ENCODE data around the gene APOC1.
"Not testable (repeated sequence)": the region's sequence is repeated elsewhere in the genome, so short reads cannot be mapped to it uniquely, and the experiment has no call there.

APOC1 gene

DNA sequence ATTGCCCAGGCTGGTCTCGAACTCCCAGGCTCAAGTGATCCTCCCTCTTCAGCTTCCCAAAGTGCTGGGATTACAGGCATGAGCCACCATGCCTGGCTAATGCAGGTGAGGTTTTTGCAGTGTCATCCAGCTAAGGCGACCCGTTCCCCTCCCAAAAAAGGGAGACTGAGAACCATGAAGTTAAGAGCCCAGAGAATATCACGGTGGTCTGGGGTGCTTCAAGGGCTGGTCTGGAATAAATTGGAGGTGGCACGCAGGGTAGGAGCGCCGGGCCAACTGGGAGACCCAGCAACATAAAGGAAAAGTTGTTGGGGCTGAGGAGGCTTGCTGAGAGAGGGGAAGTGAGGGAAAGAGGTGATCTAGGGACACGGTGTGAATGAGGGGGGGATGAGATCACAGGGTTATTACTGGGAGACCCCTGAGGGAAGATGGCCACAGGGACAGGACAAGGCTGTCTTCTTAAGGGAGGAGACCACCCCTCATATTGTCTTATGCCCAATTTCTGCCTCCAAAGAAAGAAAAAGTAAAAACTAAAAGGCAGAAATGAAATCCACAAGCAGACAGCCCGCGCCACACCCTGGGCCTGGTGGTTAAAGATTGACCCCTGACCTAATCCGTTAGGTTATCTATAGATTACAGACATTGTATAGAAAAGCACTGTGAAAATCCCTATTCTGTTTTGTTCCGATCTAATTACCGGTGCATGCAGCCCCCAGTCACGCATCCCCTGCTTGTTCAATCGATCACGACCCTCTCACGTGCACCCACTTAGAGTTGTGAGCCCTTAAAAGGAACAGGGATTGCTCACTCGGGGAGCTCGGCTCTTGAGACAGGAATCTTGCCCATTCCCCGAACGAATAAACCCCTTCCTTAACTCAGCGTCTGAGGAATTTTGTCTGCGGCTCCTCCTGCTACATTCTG is 636 bp upstream of the APOC1 start:
- not testable (repeated sequence) for DNase-seq

DNA sequence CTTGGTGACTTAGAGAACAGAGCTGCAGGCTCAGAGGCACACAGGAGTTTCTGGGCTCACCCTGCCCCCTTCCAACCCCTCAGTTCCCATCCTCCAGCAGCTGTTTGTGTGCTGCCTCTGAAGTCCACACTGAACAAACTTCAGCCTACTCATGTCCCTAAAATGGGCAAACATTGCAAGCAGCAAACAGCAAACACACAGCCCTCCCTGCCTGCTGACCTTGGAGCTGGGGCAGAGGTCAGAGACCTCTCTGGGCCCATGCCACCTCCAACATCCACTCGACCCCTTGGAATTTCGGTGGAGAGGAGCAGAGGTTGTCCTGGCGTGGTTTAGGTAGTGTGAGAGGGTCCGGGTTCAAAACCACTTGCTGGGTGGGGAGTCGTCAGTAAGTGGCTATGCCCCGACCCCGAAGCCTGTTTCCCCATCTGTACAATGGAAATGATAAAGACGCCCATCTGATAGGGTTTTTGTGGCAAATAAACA is 9.9 kb downstream of the APOC1 start:
- DNase-seq: no peak

DNA sequence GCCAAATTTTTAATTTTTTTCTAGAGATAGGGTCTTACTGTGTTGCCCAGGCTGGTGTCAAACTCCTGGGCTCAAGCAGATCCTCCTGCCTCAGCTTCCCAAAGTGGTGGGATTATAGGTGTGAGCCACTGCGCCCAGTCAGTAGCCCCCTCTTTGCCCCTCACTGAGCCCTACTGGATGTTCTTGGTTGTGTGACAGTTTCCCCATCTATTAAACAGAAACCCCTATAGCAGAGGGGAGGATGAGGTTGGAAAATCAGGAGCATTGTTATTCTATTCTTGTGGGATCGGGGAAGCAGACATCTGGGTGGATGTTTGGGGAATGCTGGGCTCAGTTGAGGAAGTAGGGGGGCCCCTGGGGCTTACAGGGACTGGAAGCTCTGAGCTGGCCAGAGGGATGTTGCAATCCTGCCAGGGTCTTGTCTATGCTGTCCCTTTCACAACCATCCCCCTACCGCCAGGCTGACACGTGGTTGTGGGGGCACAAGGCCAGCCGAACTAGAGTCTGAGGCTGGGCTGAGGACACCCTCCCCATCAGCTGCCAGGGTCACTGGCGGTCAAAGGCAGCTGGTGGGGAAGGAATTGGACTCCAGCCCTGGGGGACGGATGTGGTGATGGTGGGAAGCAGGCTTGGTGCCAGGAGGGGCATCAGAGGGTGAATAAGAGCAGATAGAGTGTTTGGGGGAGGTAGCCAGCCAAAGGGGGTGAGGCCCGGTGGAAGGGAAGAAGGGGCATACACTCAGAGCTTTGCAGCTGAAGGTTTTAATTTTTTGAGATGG is 10.9 kb downstream of the APOC1 start:
- no peak for DNase-seq

DNA sequence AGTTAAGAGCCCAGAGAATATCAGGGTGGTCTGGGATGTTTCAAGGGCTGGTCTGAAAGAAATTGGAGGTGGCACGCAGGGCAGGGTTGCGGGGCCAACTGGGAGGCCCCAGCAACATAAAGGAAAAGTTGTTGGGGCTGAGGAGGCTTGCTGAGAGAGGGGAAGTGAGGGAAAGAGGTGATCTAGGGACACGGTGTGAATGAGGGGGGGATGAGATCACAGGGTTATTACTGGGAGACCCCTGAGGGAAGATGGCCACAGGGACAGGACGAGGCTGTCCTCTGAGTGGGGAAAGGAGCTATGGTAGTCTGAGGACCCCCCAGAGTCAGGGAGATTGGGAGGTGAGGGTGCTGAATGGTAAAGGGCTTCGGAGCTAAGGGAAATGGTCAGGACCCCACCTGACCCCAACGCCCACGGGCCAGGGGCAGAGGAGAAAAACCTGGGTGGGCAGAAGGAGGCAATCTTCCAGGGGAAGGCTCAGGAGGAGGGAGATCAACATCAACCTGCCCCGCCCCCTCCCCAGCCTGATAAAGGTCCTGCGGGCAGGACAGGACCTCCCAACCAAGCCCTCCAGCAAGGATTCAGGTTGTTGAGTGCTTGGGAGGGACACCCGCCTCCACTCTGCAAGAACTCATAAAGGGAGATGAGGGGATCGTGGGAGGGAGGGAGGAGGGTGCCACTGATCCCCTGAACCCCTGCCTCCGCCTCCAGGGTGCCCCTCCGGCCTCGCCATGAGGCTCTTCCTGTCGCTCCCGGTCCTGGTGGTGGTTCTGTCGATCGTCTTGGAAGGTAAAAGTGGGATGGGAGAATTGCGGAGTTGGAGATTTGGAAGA is 12.1 kb downstream of the APOC1 start:
- not testable (repeated sequence) for DNase-seq

DNA sequence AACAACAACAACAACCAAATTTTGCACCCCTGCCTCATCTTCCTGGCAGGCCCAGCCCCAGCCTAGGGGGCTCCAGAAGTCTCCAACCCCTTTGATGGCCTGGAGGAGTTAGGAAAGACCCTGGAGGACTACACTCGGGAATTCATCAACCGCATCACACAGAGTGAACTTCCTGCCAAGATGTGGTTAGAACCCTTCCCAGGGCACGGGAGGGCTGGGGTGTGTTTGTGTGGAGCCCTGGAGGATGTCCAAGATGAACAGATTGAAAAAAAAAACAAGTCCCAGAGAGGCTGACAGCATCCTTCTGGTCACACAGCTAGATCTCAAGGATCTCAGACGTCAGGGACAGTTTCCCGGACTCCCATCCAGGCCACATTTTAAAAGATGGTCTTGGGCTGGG is 13.3 kb downstream of the APOC1 start:
- no peak for DNase-seq

DNA sequence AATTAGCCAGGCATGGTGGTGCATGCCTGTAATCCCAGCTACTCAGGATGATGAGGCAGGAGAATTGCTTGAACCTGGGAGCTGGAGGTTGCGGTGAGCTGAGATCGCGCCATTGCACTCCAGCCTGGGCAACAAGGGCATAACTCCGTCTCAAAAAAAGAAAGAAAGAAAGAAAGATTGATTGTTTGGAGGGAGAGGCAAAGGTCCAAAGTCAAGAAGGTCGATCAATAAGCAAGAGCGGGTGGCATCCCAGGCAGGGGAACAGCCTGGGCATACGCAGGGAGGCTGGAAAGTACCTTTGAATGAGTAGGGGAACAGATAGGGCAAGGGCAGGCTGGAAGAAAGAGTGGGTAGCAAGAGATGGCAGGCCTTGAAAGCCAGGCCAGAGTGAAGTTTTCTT is 15.7 kb downstream of the APOC1 start:
- no peak for DNase-seq

DNA sequence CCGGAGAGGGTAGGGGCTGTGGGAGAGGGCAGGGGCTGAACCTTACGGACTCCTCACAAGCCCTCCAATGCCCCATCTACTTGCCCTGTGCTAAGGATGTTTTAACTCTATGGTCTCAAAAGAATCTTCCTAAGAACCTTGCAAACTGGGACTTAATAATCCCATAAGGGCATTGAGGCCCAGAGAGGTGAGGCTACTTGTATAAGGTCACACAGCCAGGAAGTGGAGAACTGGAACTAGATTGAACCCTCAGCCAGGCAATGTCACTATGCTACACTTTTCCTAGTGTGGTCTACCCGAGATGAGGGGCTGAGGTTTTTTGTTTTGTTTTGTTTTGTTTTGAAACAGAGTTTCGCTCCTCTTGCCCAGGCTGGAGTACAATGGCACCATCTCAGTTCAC is 17.1 kb downstream of the APOC1 start:
- no peak for DNase-seq

DNA sequence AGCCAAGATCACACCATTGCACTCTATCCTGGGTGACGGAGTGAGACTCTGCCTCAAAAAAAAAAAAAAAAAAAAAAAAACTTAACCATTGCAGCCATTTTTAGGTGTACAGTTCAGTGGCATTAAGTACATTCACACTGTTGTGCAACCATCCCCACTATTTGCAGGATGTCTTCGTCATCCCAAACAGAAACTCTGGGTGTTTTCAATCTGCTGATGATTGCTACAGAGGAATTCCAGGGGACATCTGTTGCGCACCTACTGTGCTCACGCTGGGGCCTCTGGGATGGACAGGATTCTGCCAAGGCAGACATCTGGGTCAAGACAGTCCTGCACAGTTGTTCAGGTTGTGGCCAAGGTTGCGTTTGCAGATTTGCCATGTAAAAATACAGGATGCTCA is 25.3 kb downstream of the APOC1 start:
- DNase-seq: no peak

DNA sequence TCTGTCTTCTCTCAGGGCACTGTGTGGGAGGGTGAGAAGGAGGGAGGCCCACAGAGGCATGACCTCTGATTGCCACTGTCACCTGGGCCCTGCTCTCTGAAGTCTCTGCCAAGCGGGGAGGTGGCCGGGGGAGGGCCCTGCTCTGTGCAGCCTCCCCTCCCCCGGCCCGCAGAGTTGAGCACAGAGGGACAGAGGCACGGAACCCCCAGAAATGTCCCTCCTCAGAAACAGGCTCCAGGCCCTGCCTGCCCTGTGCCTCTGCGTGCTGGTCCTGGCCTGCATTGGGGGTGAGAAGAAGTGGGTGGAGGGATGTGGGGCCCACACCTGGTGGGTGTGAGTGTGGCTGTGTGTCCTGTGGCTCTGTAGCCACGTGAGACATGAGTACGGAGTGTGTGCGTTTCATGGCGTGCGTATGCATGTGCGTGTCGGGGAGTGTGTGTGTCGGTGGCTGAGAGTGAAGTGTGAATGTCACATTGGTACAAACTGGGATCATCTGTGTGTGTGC is 27.7 kb downstream of the APOC1 start, which contains the start of gene APOC4:
APOC4 (plus strand) TSS at position 171 of the 505 bp plus-strand sequence; CDS start at position 212, 41 bp downstream.
- no peak for DNase-seq

DNA sequence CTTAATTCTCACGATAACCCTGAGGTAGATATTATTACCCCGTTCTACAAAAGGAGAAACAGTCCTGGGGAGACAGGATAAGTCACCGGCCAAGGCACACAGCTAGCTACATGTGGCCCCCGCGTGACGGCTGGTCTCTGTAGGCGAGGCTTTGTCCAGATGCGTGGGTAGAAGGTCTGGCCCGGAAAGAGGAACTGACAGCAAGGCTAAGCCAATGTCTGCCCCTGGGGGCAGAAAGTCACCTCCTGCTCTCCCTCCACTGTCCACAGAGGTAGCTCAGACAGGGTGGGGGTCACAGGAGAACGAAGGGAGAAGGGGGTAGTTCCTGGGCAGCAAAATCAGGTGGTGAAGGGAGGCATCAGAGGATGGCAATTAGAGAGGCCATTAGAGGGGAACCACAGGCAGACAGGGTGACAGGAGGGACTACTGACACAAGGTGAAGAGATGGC is 29.4 kb downstream of the APOC1 start:
- DNase-seq: no peak

DNA sequence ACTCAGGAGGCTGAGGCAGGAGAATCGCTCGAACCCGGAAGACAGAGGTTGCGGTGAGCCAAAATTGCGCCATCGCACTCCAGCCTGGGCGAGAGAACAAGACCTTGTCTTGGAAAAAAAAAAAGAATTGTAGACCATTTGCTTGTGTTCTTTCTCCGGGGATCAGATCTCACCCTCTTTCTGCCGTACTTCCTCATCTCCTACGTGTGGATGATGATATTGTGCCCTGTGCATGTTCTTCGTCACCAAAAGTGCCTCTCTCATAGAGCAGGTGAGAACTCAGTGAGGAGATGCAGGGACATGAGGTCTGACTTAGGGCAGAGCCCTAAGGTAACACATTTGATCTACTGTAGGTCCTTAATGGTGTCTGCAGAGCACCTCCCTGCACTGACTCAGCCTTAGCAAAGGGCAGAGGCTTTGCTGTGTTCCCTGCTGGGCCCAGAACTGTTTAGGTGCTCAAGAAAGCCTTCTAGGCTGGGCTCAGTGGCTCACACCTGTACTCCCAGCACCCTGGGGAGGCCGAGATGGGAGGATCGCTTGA is 32.7 kb downstream of the APOC1 start:
- no peak for DNase-seq

DNA sequence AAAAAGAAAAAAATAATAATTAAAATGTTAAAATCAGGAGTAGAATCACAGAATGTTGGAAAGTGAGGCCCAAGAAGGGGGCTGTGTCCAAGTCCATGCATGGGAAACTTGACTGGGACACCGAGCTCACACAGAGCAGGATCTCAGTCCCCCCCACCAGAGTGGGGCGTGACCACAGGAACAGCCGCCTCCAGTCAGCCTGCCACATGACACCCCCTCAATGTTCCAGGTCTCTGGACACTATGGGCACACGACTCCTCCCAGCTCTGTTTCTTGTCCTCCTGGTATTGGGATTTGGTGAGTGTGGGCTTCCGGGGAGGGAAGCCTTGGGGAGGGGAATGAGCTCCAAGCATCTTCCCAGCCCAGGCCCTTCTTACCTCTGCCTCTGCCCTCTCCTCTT is 33.8 kb downstream of the APOC1 start:
- no peak for DNase-seq

DNA sequence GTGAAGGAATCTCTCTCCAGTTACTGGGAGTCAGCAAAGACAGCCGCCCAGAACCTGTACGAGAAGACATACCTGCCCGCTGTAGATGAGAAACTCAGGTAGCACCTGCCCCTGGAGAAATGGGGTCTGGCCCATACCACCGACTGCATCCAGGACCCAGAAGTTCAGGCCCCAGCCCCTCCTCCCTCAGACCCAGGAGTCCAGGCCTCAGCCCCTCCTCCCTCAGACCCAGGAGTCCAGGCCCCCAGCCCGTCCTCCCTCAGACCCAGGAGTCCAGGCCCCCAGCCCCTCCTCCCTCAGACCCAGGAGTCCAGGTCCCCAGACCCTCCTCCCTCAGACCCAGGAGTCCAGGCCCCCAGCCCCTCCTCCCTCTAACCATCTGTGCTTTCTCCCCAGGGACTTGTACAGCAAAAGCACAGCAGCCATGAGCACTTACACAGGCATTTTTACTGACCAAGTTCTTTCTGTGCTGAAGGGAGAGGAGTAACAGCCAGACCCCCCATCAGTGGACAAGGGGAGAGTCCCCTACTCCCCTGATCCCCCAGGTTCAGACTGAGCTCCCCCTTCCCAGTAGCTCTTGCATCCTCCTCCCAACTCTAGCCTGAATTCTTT is 34.5 kb downstream of the APOC1 start:
- no peak for DNase-seq

DNA sequence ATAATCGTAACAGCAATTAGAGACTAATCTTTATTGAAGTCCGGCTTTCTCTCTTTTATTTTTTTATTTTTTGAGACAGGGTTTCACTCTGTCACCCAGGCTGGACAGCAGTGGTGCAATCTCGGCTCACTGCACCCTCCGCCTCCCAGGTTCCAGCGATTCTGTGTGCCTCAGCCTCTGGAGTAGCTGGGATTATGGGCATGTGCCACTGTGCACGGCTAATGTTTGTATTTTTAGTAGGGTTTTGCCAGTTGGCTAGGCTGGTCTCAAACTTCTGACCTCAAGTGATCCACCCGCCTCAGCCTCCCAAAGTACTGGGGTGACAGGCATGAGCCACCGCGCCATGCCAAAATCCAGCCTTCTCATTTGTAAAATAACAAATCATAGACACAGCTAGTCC is 35.1 kb downstream of the APOC1 start:
- no peak for DNase-seq

DNA sequence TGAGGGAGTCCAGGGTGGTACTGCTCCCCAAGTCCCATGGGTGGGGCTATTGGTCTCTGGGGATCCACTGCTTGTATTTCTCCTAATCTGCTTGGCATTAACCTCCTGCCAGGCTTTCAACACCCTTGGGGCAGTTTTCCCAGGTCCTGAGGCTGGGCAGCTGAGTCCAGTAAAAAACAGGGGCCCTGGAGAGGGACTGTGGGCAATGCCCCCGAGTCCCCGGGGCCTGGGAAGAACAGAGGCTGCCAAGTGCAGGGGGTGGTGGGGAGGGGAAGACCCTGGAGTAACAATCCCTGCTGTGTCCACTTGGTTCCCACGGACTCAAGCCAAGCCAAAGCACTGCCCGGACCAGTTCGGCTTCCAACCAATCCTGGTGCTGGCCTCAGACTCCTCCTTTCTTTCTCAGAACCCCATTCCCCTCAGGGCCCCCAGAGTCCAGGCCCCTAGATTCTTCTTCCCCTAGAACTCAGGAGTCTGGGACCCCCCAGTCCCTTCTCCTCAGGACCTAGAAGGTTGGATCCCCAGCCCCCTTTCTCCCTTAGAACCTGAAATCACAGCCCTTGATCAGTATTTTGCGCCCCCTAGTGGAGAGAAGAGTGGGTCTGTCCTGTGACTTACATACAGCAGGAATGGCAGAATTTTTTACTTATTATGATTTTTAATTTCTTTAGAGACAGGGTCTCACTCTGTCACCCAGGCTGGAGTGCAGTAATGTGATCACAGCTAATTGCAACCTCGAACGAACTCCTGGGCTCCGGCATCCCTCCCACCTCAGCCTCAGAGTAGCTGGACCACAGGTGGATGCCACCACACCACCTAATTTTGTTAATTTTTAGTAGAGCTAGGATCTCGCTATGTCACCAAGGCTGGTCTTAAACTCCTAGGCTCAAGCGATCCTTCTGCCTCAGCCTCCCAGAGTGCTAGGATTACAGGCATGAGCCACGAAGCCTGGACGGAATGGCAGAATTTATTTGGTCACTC is 37.1 kb downstream of the APOC1 start:
- DNase-seq: peak; percentile 24 to 55

DNA sequence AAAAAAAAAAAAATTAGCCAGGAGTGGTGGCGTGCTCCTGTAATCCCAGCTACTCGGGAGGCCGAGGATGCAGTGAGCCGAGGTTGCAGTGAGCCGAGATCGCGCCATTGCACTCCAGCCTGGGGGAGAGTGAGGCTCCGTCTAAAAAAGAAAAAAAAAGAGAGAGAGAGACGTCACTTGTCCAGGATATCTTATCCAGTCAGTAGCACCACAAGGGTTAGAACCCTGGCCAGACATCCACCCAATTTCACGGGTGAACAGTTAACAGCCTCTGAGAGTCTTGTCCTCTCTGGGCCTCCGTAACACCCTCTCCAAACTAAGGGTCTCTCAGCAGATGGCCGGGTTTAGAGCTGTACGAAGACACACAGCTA is 39.9 kb downstream of the APOC1 start:
- DNase-seq: no peak

DNA sequence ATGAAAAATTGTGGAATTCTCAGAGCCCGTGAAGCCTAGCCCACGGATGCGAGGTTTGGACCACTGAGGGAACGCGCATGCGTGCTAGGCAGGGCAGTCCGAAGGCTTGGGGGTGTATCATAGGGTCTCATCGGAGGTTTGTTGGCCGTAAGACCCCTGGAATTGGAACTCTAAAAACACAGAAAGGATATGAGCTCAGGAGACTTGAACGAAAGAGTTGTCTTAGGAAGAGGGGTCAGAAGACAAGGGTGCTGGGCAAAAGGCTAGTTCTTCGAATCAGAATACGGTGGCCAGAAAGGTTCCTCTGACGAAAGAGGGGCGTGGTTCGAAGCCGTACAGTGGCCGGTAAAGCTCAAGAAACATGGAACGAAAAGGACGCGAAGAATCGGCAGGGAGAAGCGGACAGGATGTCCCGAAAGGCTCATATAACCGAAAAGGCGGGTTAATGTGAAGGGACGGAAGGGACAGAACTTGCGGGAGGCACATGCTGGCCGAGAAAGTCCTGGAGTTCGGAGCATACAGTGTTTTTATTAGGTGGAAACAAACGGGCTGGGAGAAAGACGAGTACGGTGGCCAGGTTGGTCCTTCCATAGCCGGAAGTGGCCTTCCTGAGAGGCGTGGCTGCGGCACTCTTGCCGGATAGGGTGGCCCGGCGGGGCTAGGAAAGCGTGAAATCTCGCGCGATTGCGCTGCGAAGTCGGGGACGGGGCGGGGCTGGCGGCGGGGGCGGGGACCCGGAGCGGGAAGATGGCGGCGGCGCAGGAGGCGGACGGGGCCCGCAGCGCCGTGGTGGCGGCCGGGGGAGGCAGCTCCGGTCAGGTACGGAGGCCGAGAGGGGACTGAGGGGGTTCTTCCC is 40.5 kb downstream of the APOC1 start, which contains the start of gene CLPTM1:
CLPTM1 (plus strand) TSS at position 732 of the 856 bp plus-strand sequence; CDS start at position 748, 16 bp downstream.
- DNase-seq: peak; percentile 94 to 97

DNA sequence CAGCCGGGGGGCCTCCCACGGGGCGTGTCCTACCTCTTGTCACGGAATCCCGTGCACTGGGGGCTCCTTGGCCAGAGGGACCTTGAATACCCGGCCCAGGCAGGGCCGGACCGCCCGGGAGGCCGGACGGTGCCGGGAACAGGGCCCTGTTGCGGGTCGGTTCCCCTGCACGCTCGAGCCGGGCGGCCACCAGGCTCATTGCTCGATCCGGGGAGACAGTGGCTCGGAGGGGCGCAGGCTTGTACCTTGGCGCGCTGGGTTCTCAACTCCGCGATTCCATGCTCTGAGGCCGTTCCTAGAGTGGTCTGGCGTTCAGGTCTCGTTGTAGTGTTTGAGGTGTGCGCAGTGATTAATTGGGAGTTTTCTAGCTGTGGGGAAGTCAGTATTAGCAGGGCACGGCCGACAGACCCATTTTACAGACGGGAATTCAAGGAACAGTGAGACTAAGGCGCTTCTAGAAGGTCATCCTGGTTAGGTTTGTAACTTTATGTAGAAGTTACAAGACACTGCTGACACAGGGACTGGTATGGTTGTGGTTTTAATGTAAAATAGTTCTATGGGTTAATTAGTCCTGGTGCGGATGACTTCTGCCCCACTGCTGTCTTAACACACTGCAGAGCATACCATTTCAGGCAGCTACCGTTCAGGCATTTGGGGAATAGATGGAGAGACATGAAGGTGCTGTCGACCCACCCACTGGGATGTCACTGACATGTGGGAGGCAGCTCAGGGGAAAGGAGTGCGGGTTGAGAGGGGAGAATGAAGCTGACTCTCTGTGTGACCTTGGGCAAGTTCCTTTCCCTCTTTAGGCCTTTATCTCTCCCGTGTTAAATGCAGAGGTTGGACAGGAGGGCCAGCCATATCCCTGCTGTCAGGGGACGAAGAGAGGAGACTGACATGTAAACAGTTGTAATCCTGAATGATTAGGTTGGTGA is 41.4 kb downstream of the APOC1 start:
- DNase-seq: no peak

Data from stimulated activated CD4-positive, alpha-beta T cell treated with anti-CD3 and anti-CD28 coated beads, Interleukin-4, amount 100 ng/mL, for 4 hours (primary cell).